B cell (primary cell): ENCODE measurements around the gene FAM13C. TPM values are rescaled to one million over a fixed set of nuclear protein-coding genes. Genes with fewer than 3 reads are reported as not detected.

Source experiments
- ATAC-seq: fragments of 200-7000 bp; cut with Tn5 transposase; one replicate; pipeline ENCODE4 v1.10.0; 2021; ENCODE audit warnings: low read depth, mild to moderate bottlenecking, moderate number of reproducible peaks, moderate library complexity
- CTCF ChIA-PET: fragments of 350-600 bp; sonication (Branson Sonifier 250); formaldehyde crosslinking; loops from one replicate; lab custom pipeline; 2021; ENCODE audit warnings: antibody characterized with exemption, inconsistent platforms; lab: Charles Lee
- POLR2A ChIA-PET: fragments of 350-600 bp; sonication (Branson Sonifier 250); formaldehyde crosslinking; loops from one replicate; lab custom pipeline; 2021; ENCODE audit warnings: antibody characterized with exemption; lab: Charles Lee
- DNase-seq: peaks from one replicate; pipeline ENCODE4 v3.0.0; 2013
- H2AFZ ChIP-seq: 2 replicates; pipeline ENCODE4 v1.6.1; 2012; ENCODE audit warnings: mild to moderate bottlenecking, low read depth, low read length; ENCODE audit not compliant: insufficient read depth, poor library complexity, severe bottlenecking
- H3K27ac ChIP-seq, 2 donors: 1 replicate in 1 of 2; 2 replicates in 1 of 2; pipeline ENCODE4 v1.5.1; 2012 to 2013; ENCODE audit warnings: low read length in 2 of 2, mild to moderate bottlenecking in 2 of 2, moderate library complexity in 1 of 2
- H3K27me3 ChIP-seq, 4 experiments: fragments of 200-600 bp in 1 of 4; sonication (generic) in 1 of 4; replicated peaks in 1 of 4; 1 replicate in 2 of 4; 2 replicates in 2 of 4; pipeline versions ENCODE4 v1.6.1 to v1.7.0; 2013 to 2016; ENCODE audit warnings: low read length in 3 of 4, mild to moderate bottlenecking in 2 of 4, mixed read lengths in 1 of 4, moderate library complexity in 1 of 4; ENCODE audit not compliant: insufficient read depth in 4 of 4, control insufficient read depth in 3 of 4; ENCODE audit errors: control extremely low read depth in 1 of 4
- H3K36me3 ChIP-seq, 2 experiments: replicated peaks in 1 of 2; 1 replicate in 1 of 2; 2 replicates in 1 of 2; pipeline versions ENCODE4 v1.6.1 to v1.7.1; 2013; ENCODE audit warnings: low read length in 1 of 2; ENCODE audit not compliant: insufficient read depth in 2 of 2, control insufficient read depth in 1 of 2; ENCODE audit errors: control extremely low read depth in 1 of 2, extremely low read depth in 1 of 2
- H3K4me1 ChIP-seq, 2 donors: fragments of 200-600 bp in 1 of 2; sonication (generic) in 1 of 2; 1 replicate in 1 of 2; 2 replicates in 1 of 2; pipeline versions ENCODE4 v1.5.1 to v1.6.1; 2013 to 2017; ENCODE audit warnings: low read length in 2 of 2; ENCODE audit not compliant: control insufficient read depth in 2 of 2, insufficient read depth in 2 of 2
- H3K4me2 ChIP-seq: replicated peaks from 2 replicates; pipeline ENCODE3; 2012; ENCODE audit warnings: mild to moderate bottlenecking, low read depth, low read length; ENCODE audit not compliant: poor library complexity, severe bottlenecking
- H3K4me3 ChIP-seq, 5 experiments: fragments of 200-600 bp in 1 of 5; sonication (generic) in 1 of 5; 1 replicate in 3 of 5; 2 replicates in 2 of 5; pipeline versions ENCODE4 v1.5.1 to v1.7.0; 2011 to 2016; ENCODE audit warnings: low read length in 4 of 5, mild to moderate bottlenecking in 4 of 5, low read depth in 2 of 5, control low read depth in 1 of 5, moderate library complexity in 1 of 5; ENCODE audit not compliant: insufficient read depth in 1 of 5; ENCODE audit errors: control extremely low read depth in 1 of 5, extremely low read depth in 1 of 5
- H3K79me2 ChIP-seq: fragments of 200-600 bp; sonication (generic); one replicate; pipeline ENCODE4 v1.6.0; 2016; ENCODE audit warnings: low read length; ENCODE audit not compliant: control insufficient read depth, insufficient read depth
- H3K9ac ChIP-seq: fragments of 200-600 bp; sonication (generic); 2 replicates; pipeline ENCODE4 v1.6.1; 2017; ENCODE audit warnings: mild to moderate bottlenecking, low read length, moderate library complexity
- H3K9me3 ChIP-seq, 3 donors: one replicate each; pipeline versions ENCODE4 v1.6.1 to v1.7.1; 2013; ENCODE audit warnings: low read length in 2 of 3; ENCODE audit not compliant: control insufficient read depth in 2 of 3, insufficient read depth in 1 of 3; ENCODE audit errors: control extremely low read depth in 1 of 3
- H4K20me1 ChIP-seq: 2 replicates; pipeline ENCODE4 v1.6.0; 2012; ENCODE audit warnings: mild to moderate bottlenecking, low read length; ENCODE audit not compliant: insufficient read depth, control insufficient read depth, poor library complexity, severe bottlenecking
- H3K27ac Mint-ChIP-seq: one replicate; pipeline ENCODE4 v1.8.0; 2021; ENCODE audit warnings: mixed read lengths
- H3K27me3 Mint-ChIP-seq: one replicate; pipeline ENCODE4 v1.8.0; 2021; ENCODE audit warnings: mixed read lengths
- H3K4me1 Mint-ChIP-seq: one replicate; pipeline ENCODE4 v1.8.0; 2021; ENCODE audit warnings: mixed read lengths
- H3K4me3 Mint-ChIP-seq: one replicate; pipeline ENCODE4 v1.8.0; 2021; ENCODE audit warnings: mixed read lengths
- H3K9me3 Mint-ChIP-seq: one replicate; pipeline ENCODE4 v1.8.0; 2022; ENCODE audit warnings: mixed read lengths; ENCODE audit not compliant: insufficient read depth
- CTCF ChIP-seq: fragments of 200-600 bp; IDR thresholded peaks from one replicate; pipeline ENCODE4 v1.8.0; 2022; ENCODE audit warnings: antibody characterized with exemption, mild to moderate bottlenecking
- EZH2 ChIP-seq: IDR thresholded peaks from 2 replicates; pipeline ENCODE4 v1.6.1; 2012; ENCODE audit warnings: borderline replicate concordance, low read depth, mild to moderate bottlenecking, moderate library complexity, low read length; ENCODE audit not compliant: insufficient read depth, poor library complexity, severe bottlenecking
- WGBS: methylation state at CpG from one replicate; pipeline ENCODE4 v1.1.5; 2013; ENCODE audit warnings: missing lambda C conversion rate; ENCODE audit not compliant: insufficient coverage; 5-methylcytosine and 5-hydroxymethylcytosine counted together
- intact Hi-C: fragments of 100-400 bp; cut with micrococcal nuclease; formaldehyde crosslinking; loops from one replicate; pipeline ENCODE4 v1.10.0; 2022
- polyA plus RNA-seq: library from polyadenylated mRNA; depleted of rRNA; stranded (reverse); fragments of >200 nt; gene quantifications from 2 replicates; pipeline ENCODE4 v1.2.3, GENCODE V29; 2012
- total RNA-seq, 2 donors: library from RNA; stranded (reverse); fragments of 120-200 nt in 1 of 2; gene quantifications; 1 replicate in 1 of 2; 2 replicates in 1 of 2; pipeline versions ENCODE4 v1.2.3 to v1.2.4, GENCODE V29; 2013 to 2022

Gene FAM13C
- total and polyA plus RNA-seq, 2 donors (not counting 1 experiment from before 2014, with no cell fraction given): not detected

- H3K4me2 ChIP-seq: no peak overlapping the region
- H3K36me3 ChIP-seq: no peaks in the 10 kb centered on the region
- no peak overlapping the region for H3K27ac ChIP-seq
- no peaks in the 10 kb centered on the region for H3K79me2 ChIP-seq
- intact Hi-C loops: no loop called here
- ChIA-PET POLR2A (no interaction called here), CTCF (no interaction called here)
- WGBS: 100% methylated on average over 2 of the region's 5 CpGs
- DNase-seq: no peak
- H3K27ac Mint-ChIP-seq: no peak overlapping the region
- no peak overlapping the region for H3K9ac ChIP-seq
- no peak for ATAC-seq
- no peaks in the 10 kb centered on the region for H3K27me3 Mint-ChIP-seq
- H2AFZ ChIP-seq: no peak overlapping the region
- no peak overlapping the region for H3K4me3 ChIP-seq
- no peaks in the 10 kb centered on the region for H3K9me3 Mint-ChIP-seq
- H3K27me3 ChIP-seq: no peaks in the 10 kb centered on the region
- H3K9me3 ChIP-seq: peaks cover 0 to 5% (median 0%) of the 10 kb centered on the region in 3 donors
- no peak overlapping the region for H3K4me3 Mint-ChIP-seq
- H4K20me1 ChIP-seq: no peaks in the 10 kb centered on the region
- no peaks in the 10 kb centered on the region for H3K4me1 Mint-ChIP-seq
- no peaks in the 10 kb centered on the region for H3K4me1 ChIP-seq
- TF ChIP-seq EZH2: no peak
- no peak for TF ChIP-seq CTCF
Observed at GRCh38 chr10:59206204-59206720, 156.1 kb downstream of the FAM13C start.

Other genes with a start within 250 kb of the FAM13C start
- gene PHYHIPL, start 185.9 kb downstream of the FAM13C start, total RNA-seq: not detected in 2 replicates
- gene PHYHIPL, start 185.9 kb downstream of the FAM13C start, polyA plus RNA-seq: not detected in 2 replicates